NCI-H748 treated with DMSO at 0.1 percent for 48 hours (cell line): ENCODE data around the gene UBC.
"Not testable (repeated sequence)": the region's sequence is repeated elsewhere in the genome, so short reads cannot be mapped to it uniquely, and the experiment has no call there.

ENCODE experiments used
- DNase-seq: peaks from one replicate; lab custom pipeline; 2025; lab: John Stamatoyannopoulos, UW

The UBC gene

DNA sequence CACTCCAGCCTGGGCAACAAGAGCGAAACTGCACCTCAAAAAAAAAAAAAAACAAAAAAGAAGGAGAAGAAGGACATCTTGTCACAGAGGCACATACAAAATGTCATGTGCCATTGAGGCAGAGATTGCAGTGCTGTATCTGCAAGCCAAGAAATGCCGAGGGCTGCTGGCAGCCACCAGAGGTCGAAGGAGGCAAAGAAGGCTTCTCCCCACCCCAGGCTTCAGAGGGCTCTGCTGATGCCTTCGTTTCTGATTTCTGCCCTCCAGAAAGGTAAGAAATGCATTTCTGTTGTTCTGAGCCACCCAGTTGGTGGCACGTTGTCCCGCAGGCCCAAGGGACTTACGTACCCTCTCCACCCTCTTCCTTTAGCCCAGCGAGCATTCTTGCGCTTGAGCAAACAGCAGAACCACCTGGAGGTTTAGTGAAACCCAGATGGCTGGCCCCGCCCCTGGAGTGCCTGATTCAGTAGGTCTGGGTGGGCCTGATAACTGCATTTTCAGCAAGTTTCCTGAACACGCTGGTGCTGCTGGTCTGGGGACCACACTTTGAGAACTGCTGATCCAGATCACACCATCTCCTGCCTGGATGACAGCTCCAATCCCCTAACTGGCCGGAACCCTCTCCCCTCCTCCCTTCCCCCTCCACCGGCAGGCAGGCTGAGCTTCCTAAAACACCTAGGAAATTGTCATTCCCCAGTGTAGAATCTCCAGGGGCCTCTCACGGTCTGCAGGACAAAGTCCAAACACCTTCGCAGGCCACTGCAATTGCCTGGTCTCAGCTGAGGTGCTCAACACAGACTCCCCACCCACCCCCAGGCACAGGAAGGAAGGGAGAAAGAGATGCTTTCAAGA is 29.6 kb downstream of the UBC start:
- DNase-seq: no peak

DNA sequence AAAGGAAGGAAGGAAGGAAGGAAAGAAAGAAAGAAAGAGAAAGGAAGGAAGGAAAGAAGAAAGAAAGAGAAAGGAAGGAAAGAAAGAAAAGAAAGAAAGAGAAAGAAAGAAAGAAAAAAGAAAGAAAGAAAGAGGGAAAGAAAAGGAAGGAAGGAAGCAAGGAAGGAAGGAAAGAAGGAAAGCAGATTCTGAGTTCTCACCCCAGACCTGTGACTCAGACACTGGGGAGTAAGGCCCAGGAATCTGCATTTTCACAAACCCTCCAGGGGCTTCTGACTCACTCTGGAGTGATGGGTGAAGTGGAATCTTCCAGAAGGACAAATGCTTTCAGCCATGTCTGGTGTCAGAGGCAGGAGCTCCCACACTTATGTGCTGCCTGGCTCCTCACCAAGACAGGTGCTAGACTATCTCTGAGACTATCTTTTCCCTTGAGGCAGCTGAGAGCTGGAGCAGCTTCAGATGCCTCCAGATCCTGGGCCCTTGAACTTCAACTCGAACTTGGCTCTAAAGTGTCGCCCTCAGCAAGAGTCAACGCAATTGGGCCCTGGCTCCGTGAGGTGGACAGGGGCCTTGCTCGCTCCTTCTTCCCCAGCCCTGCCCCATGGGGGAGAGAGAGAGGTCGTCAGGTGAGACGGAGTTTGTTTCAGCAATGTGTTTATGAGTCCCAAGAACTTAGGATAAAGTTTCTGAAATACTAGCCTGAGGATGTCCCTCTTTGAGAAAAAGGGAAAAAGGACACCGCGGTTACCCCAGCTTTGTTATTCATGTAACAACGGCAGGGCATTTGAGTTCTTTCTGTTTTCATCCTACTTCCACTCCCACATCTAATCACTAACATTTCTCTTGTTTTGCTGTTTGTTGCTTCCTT is 31.0 kb downstream of the UBC start:
- no peak for DNase-seq

DNA sequence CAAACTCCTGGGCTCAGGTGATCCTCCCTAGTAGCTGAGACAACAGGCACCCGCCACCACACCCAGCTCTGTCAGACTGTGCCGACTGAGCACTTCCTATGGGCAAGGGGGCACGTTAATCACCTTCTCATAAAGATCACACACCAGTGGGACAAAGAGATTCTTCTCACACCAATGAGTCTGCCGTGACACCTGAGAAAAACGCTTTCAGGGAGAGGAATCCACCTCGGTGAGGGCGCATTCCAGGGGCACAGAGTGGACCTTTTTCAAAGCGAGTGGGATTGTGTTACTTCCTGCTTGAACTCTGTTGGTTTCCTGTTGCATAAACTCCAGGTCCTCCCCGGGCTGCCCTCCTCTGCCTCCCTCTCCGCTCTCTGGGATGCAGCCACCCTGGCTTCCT is 33.3 kb downstream of the UBC start:
- DNase-seq: no peak

DNA sequence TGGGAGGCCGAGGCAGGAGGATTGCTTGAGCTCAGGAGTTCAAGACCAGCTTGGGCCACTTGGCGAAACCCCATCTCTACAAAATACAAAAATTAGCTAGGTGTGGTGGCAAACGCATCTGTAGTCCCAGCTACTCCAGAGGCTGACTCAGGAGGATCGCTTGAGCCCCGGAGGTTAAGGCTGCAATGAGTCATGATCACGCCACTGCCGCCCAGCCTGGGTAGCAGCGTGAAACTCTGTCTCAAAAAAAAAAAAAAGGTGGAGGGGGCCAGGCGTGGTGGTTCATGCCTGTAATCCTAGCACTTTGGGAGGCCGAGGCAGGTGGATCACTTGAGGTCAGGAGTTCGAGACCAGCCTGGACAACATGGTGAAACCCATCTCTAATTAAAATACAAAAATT is 34.1 kb downstream of the UBC start:
- DNase-seq: not testable (repeated sequence)

DNA sequence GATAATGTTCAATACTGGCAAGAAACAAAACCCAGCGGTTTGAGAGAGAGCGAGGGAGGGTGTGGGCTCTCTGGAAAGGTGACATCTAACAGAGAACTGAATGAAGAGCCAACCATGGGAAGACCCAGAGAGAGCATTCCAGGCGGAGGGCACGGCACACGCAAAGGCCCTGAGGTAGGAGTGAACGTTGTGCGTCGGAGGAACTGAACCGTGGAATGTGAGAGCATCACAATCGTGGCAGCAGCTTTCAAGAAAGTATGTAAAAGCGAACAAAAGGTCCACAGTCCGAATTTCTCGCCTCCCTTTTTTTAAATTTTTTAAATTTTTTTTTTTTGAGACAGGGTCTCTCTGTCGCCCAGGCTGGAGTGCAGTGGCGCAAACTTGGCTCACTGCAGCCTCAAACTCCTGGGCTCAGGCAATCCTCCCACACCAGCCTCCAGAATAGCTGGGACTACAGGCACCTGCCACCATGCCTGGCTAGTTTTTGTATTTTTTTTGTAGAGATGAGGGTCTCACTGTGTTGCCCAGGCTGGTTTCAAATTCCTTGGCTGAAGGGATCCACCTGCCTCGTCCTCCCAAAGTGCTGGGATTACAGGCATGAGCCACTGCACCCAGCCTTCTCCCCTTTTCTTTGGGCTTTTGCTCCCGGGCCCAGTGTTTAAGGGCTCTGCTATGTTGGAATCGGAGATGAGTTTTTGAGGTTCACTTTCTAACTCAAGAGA is 35.5 kb downstream of the UBC start:
- no peak for DNase-seq

DNA sequence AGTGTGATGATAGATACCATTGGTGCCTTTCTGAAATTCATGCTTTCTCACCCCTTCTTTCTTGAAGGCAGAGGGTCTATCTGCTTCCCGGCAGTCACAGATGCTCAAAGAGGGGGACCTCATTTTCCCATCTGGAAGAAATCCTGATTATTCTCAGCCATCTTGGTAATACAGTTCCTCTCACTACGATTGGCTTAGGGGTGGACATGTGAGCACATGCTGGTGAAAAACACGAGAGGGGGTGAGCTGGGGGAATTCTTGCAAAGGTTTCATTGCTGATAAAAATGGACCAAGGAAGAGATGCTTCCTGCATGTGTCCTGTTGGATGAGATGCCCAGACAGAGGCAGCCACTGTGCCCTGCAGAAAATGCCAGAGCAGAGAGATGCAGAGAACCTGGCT is 37.0 kb downstream of the UBC start:
- no peak for DNase-seq

DNA sequence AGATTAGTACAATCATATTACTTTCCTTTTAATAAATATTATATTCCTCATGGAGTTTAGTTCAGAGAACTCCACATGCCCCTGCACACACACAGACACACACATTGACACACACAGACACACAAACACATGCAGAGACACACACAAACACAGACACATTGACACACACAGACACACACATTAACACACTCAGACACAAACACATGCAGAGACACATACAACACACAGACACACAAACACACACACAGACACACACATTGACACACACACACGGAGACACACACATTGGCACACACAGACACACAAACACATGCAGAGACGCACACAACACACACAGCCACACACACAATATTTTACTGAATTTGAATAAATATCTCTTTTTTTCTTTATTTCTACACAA is 38.3 kb downstream of the UBC start:
- DNase-seq: no peak

DNA sequence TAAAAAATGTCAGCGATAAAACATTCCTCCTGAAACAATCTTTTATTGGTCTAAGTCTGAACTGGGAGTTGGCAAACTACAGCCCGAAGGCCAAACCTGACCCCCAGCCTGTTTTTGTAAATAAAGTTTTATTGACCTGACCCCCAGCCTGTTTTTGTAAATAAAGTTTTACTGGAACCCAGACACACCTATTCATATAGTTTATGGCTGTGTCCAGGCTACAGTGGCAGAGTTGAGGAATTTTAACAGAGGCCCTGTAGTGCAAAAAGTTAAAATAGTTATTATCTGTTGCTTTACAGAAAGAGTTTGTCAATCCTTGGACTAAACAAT is 38.7 kb downstream of the UBC start:
- no peak for DNase-seq

DNA sequence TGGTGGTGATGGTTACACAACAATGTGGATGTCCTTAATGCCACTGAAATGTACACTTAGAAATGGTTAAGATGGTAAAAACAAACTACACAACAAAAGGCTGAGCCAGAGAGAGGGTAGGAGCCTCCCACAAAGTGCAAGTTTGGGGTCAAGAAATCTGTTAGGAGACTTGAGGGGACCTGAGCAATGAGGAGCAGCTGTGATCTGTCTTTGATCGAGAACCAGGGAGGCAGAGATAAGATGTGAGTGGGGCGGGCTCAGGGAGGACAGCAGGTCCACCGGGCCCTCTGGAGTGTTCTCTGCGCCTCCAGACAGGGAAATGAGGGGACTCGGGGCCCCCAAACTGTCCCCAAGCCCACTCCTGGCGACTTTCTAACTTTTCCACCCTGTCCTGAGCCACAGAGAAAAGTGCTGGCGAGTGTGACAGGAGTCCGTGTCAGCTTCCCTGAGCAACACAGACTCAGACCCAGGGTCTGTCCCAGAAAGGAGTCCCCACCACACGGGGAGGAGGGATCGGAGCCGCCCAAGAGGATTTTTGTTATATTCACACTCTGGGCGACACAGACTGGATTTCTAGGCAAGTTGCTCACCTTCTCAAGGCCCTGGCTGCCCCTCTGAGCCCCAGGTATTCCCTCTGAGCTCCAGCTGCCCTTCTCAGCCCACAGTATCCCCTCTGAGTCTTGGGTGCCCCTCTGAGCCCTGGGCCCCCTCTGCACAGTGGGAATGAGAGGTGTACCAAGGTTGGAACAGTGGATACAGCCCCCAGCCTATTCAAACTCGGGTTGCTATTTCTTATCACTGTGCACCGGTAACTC is 39.3 kb downstream of the UBC start:
- no peak for DNase-seq

DNA sequence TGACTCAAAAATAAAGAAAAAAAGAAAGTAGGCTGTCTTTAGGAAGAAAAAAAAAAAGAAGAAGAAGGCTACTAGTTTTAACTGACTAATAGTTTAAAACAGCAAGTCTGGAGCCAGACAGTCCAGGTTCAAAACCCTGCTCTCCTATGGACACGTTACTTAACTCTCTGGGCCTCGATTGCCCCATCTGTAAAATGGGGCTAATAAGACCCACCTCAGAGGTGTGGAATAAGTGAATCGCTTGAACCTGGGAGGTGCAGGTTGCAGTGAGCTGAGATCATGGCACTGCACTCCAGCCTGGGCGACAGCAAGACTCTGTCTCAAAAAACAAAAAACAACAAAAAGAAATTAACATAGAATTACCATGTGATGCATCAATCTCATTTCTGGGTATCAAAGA is 40.3 kb downstream of the UBC start:
- no peak for DNase-seq

DNA sequence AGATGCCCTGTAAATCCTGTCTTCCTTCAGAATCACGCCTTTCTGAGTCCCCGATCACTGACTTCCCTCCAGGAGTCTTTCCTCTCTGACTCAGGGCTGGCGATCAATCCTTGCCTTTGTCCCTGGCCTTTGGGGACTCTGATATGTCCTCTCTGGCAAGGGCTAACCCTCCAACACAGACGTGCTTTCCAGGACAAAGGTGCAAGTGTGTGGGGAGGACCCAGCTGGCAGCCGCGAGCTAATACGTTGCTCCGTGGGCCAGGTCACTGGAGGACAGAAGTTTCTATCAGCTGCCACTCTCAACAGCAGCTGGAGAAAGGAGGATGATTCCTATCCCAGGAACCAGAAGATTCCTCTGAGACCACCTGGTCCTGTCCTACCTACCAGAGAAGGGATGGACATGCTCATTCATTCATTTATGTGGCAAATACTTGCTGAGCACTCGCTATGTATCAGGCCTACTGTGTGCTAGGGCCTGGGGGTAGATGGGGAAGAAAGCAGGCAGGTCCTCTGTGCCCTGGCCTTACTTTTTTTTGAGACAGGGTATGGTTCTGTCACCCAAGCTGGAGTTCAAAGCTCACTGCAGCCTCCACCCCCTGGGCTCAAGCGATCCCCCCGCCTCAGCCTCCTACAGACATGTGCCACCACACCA is 42.3 kb downstream of the UBC start:
- no peak for DNase-seq

DNA sequence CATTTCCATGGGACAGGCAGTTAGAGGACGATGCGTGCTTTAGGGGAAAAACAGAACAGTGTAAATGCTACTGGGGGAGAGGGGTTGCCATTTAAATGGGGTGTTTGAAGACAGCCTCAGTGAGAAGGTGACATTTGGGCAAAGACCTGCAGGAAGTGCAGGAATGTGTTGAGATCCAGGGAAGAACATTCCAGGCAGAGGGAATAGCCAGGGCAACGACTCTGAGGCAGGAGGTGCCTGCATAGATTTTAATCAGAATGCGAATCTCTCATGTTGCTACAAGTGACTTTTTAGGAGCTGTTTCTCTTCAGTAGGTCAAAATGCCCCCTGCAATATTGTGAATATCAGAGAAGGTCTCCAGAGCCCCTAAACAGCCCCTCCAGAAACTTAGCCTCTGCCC is 43.2 kb downstream of the UBC start:
- DNase-seq: no peak

DNA sequence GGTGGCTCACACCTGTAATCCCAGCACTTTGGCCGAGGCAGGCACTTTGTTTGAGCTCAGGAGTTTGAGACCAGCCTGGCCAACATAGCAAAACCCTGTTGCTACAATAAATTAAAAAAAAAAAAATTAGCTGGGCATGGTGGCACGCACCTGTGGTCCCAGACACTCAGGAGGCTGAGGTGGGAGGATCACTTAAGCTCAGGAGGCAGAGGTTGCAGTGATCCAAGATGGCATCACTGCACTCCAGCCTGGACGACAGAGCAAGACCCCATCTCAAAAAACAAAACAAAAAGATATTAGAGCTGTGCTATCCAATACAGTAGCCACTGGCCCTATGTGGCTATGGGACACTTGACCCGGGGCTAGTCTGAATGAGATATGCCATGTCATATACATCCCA is 43.9 kb downstream of the UBC start:
- DNase-seq: no peak

DNA sequence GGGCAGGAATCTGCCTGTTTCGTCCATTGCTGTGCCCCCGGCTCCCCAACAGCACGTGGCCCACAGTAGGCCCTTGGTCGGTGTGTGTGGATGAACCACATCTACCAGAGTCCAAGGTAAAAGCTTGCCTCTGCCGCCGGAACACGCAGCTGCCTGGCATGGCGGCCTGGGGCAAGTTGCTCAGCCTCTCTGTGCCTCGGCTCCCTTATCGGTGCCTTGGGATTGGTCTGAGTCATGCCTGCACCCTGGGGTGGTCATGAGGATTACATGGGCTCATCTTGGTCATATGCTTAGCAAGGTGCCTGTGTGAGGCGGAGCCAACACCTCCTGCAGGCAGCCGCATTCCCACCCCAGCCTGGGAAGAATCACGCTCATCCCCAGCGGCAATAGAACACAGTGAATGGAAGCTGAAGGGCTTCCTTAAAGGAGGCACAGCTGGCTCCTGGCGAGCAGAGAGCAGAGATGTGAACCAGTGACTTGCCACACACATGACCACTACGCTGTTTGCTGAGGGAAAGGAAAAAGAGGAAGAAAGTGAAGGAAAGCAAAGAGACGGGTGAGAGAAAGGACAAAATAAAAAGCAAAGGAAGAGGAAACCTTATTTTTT is 45.3 kb downstream of the UBC start:
- no peak for DNase-seq

DNA sequence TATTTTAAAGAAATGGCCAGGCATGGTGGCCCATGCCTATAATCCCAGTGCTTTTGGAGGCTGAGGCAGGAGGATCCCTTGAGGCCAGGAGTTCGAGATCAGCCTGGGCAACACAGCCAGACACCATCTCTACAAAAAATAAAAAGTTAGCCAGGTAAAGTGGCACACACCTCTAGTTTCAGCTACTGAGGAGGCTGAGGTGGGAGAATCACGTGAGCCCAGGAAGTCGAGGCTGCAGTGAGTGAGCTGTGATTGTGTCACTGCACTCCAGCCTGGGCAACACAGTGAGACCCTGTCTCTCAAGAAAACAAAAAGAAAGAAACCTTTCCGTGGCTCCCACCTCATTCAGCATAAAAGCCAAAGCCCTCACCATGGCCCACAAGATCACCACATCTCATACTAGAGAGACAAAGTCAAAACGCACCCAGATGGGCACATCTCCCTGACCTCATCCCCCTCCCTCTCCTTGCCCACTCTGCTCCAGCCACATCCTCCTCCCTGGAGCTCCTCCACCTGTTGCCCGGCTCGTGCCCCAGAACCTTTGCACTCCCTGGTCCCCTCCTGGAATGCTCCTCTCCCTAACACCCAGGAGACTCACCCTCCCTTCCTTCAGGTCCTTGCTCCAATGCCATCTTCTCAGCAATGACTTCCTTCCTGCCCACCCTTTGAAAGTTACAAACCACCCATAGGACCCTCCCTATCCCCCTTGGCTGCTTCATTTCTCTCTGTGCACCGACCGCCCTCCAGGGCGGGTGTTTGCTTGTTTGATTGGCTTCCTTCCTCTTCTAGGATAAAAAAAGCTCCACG is 46.0 kb downstream of the UBC start:
- DNase-seq: no peak

DNA sequence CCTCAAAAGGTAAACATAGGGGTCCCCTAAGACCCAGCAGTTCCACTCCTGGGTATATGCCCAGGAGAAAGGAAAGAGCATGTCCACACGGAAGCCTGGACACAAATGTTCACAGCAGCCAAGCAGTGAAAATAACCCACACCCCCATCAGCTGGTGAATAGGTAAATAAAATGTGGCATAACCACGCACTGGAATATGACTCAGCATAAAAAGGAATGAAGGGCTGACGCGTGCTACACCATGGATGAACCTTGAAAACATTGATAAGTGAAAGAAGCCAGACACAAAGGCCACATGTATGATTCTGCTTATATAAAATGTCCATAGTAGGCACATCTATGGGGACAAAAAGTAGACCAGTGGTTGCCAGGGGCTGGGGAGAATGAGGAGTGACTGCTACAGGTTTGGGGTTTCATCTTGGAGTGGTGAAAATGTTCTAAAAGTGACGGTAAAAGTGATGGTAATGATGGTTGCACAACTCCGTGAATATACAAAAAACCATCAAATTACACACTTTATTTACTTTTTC is 47.0 kb downstream of the UBC start:
- no peak for DNase-seq

DNA sequence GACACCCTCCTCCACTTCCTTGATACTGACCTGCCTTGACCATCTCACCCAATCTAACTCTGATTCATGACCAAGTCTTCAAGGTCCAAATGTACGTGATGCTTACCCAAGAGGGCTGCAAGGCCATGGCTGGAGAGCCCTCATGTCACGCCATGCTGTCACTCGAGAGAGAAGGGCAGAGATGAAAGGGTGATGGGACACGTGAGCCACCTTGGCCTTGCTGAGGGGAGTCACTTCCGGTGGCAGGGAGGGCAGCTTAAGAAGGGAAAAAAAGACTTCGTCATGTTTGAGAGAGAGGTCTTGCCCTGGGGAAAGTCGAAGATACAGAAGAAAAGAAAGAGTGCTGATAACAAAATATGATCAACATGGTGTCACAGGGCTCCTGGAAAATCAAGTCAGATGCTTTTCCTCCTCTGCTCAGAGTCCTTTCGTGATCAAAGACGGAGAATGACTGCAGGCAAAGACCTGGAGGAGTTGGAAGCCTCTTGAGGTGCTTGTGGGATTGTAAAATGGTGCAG is 47.5 kb downstream of the UBC start:
- no peak for DNase-seq

DNA sequence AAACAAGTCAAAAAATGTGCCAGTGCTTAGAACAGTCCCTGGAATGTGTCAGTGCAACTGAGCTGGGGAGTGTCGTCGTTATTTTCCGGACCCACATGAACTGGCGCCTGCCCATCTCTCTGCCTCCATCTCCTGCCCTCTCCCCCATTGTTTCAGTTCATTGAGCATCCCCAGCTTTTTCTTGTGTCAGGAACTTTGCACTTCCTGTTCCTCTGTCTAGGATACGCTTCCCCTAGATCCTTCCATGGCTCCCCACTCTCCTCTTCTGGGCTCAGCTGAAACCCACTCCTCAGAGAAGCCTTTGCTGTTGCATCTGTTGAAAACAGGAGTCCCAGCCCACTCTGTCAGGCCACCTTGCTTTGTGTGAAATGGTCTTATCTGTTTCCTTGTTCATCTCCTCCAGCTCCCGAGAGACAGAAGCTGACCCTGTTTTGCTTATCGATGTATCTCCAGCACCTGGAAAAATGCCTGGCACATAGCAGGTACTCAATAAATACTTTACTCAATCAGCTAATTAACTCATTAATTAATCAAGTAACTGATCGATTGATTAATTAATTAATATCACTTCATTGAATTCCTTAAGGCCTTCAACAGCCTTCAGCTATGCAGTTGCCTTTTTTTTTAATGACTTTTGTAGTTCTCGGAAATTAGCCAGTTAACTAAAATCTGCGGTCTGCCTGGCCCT is 48.1 kb downstream of the UBC start:
- DNase-seq: no peak

DNA sequence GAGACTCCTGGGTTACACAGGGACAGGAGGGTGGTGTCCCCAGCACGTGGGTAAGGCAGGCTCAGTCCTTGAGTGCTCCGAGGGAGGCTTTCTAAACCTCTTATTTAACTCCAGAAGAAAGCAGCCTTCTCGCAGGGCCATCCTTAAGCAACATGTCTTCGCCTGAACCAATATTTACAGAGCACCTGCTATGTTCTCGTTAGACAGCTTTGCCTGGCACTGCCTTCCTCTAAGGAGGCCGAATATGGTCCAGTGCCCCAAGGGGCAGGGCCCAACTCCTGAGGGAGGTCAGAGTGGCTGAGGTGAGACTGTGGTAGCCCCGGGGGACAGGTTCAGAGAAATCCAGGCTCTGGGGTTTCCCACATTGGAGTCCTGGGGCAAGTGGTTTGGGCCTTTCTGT is 48.7 kb downstream of the UBC start:
- DNase-seq: no peak
